ENCODE data around the gene ZNF862.

The ZNF862 gene

DNA sequence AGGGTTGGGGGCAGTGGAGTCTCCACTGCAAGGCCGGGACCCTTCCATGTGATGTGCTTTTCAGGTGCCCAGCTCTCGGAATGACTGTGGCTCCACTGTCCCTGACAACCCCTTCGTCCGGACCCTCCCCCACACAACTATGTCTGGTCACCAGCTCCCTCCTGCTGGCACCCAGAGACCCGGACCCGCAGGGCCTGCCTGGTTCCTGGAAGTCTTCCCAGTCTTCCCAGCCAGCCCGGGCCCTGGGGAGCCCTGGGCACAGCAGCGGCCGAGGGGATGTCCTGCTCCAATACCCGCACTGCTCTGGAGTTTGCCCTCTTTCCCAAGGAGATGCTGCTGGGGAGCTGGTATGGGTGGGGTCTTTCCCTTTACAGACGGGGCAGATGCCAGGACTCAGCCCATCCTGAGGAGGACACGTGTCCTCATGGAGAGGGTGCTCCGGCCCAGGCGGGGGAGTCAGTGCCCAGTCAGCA lies 41.1 kb downstream of the ZNF862 start:
- no peak overlapping the region for H3K4me3 ChIP-seq (ENCODE audit: low read length)
- no peak for DNase-seq (ENCODE audit: low read depth)
- TF ChIP-seq, protein P1, sequence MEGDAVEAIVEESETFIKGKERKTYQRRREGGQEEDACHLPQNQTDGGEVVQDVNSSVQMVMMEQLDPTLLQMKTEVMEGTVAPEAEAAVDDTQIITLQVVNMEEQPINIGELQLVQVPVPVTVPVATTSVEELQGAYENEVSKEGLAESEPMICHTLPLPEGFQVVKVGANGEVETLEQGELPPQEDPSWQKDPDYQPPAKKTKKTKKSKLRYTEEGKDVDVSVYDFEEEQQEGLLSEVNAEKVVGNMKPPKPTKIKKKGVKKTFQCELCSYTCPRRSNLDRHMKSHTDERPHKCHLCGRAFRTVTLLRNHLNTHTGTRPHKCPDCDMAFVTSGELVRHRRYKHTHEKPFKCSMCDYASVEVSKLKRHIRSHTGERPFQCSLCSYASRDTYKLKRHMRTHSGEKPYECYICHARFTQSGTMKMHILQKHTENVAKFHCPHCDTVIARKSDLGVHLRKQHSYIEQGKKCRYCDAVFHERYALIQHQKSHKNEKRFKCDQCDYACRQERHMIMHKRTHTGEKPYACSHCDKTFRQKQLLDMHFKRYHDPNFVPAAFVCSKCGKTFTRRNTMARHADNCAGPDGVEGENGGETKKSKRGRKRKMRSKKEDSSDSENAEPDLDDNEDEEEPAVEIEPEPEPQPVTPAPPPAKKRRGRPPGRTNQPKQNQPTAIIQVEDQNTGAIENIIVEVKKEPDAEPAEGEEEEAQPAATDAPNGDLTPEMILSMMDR (IDR thresholded peaks at IDR 0.05; ENCODE audit: insufficient read depth, low read depth, low read length, missing control alignments): no peak

DNA sequence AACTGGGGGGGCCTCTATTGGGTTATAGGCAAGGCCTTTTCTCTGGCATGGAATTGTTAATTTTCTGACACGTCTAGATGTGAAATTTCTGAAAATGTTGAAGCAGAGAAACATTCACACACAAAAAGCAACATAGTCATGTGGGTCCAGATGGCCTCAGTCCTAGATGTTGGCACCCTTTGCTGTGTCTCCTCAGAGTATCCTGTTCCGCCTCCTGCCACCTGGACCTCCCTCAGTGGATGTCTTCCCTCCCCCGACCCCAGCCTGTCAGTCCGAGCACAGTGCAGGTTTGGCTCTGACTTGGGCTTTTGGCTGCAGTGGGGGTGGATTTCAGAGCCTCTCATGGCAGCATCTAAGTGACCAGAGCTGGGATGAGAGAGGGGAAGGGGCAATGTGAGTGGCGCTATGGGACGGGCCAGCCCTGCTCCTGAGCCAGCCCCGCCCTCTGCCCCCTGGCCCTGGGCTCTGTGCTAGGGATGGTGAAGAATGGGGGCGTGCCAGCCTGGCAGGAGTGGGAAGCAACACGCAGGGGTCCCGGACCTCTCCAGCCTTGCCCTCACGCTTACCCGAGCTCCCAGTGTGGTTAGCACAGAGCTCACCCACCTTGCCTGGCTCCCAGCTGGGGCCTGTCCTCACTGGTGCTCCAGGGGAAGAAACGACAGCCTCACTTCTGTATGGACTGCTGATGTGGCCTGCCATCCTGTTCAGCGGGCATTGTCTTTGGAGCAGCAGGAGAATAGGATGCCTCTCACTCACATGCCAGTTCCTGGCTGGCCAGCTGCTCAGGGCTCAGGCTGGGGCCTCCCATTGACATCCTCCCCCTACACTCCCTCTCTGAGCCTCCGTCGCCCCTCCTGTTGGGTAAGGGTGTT lies 41.8 kb downstream of the ZNF862 start:
- TF ChIP-seq, protein P1 (IDR thresholded peaks at IDR 0.05; ENCODE audit: insufficient read depth, low read depth, low read length, missing control alignments): no peak
- no peak for DNase-seq (ENCODE audit: low read depth)
- no peak overlapping the region for H3K4me3 ChIP-seq (ENCODE audit: low read length)

DNA sequence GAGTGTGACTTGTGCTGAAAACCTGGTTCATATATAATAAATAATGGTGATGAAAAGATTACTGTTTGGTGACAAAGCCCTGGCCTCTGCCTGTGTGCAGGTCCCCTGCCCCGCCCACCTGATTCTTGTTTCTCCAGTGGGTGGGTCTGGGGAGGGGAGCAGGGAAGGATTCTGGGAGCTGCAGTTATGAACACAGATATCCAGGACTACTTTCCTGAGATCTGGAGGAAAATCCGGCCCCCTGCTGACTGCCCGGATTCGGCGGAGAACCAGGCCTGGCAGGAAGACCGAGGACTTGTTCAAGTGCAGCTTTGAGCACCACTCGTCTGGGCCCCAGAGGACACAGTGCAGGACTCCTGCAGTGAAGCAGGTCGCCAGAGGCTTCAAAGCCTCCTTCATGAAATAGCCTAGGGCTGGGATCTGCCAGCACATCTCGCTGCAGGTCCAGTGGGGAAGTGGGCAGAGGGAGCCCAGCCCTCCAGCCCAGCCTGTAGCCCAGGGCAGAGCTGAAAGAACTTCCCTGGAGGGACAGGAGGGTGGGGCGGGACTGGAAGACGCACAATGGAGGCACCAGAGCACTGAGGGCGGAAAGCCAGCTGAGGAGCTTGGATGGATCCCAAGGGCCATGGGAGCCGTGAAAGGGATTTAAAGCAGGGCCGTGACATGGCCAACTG lies 42.6 kb downstream of the ZNF862 start:
- no peak overlapping the region for H3K4me3 ChIP-seq (ENCODE audit: low read length)
- TF ChIP-seq, protein P1 (IDR thresholded peaks at IDR 0.05; ENCODE audit: insufficient read depth, low read depth, low read length, missing control alignments): no peak
- DNase-seq (ENCODE audit: low read depth): no peak

DNA sequence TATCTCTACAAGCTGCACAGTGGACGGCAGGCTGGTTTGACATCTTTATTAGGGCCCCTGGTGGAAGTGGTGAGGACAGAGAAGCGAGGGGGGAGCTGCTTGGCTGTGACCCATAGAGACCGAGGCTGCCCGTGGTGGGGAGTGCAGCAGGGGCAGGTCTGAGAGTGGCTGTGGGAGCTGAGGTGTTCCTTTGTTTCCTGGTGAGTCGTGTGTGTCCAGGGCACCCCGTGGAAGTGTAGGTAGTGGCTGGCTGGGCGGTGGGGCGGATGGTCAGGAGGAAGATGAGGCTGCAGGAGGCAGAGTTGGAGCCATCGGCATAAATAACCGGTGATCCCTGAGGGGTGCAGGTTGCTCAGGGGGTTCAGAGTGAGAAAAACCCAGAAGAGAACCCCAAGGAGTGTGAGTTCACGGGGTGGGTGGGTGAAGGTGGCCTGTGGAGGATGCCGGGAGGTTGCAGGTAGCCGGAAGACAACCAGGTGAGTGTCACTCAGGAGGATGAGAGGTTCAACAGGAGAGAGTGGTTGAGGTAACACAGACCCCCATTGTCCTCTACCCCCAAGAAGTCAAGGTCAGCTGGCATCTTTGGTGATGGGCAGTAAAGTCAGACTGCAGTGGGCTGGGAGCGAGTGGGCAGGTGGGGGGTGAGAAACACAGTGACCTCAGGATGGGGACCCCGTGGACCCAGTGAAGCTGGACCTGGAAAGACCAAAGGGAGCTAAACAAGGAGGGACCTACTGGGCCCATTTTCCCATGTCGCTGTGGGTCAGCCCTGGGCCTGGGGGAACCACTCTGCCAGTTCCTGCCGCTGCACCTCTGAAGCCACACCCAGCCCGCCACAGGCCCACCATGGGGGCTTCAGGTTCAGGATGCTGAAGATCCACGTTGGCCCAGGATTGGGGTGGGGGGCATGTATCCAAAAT lies 43.4 kb downstream of the ZNF862 start:
- DNase-seq (ENCODE audit: low read depth): no peak
- TF ChIP-seq, protein P1 (IDR thresholded peaks at IDR 0.05; ENCODE audit: insufficient read depth, low read depth, low read length, missing control alignments): no peak
- no peak overlapping the region for H3K4me3 ChIP-seq (ENCODE audit: low read length)

DNA sequence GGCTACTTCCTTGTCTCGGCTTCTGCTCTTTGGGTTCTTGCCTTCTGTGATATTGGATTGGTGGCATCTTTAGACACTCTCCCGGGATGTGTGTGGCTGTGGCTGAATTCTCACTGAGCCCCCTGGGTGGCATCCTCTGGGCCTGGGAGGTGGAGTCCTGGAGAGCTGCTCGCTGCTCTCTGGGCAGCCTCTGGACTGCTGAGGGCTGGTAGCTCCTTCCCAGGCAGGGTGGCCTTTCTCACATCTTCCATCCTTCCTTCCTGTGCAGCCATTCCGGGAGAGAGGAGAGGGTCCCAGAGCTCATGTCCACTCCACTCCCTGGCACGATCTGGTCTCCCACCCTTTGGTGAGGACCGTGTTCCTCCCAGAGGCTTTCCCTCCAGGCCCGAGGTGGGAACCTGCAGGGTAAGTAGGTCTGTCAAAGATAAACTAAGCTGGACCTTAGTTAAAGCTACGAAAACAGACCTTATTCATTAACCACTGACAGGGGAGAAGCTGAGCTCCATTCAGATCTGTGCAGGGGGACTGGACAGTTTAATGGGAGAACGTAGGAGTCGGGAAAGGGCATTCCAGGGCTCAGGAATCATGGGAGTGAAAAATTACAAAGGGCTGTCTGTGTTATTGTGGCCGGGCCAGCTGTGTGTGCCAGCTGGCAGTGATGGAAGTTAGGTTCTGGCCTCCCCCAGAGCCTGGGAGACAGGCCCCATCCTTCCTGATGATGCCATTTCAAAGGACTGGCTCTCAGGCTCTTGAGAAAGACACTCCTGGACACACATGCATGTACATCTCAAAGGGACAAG lies 44.3 kb downstream of the ZNF862 start:
- TF ChIP-seq, protein P1 (IDR thresholded peaks at IDR 0.05; ENCODE audit: insufficient read depth, low read depth, low read length, missing control alignments): no peak
- no peak overlapping the region for H3K4me3 ChIP-seq (ENCODE audit: low read length)
- no peak for DNase-seq (ENCODE audit: low read depth)

DNA sequence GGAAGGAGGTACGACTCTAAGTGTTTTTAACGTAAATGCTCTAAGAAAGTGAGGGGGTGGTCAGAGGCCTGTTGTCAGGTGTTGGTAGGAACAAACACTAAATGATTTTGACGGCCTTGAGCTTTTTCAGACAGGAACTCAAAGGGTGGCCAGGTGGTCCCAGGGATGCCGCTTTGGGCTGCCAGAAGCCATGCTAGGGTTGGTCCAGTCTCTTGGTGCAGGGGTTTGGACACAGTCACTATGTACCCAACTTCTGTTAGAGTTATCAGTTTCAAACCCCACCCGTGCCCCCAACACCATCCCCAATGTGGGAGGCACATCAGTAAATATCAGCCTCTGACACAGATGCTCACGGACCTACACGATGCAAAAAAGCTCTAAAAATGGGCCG lies 44.9 kb downstream of the ZNF862 start:
- no peak for DNase-seq (ENCODE audit: low read depth)
- TF ChIP-seq, protein P1 (IDR thresholded peaks at IDR 0.05; ENCODE audit: insufficient read depth, low read depth, low read length, missing control alignments): no peak
- H3K4me3 ChIP-seq (ENCODE audit: low read length): no peak overlapping the region
